ENCODE measurements around the gene EIF4B. TPM values are rescaled to one million over a fixed set of nuclear protein-coding genes. Genes with fewer than 3 reads are reported as not detected.

Gene EIF4B
- total RNA-seq, 2 donors from 2014 or later, result 596 to 655 TPM

- H3K36me3 ChIP-seq (ENCODE audit: control insufficient read depth, insufficient read depth, low read length), result peaks cover 45% of the 10 kb centered on the region
- no peaks in the 10 kb centered on the region for H3K9me3 ChIP-seq (ENCODE audit: control insufficient read depth, low read length)
- no peak overlapping the region for H3K9ac ChIP-seq (ENCODE audit: extremely low read depth, low read length, poor library complexity, severe bottlenecking)
- H3K27me3 ChIP-seq (ENCODE audit: control insufficient read depth, insufficient read depth, low read length, poor library complexity, severe bottlenecking), result no peaks in the 10 kb centered on the region
- H3K9me3 Mint-ChIP-seq, result no peaks in the 10 kb centered on the region
- H3K4me3 Mint-ChIP-seq, result no peak overlapping the region
- 97 to 100% methylated on average over 3 to 6 of the region's 6 CpGs for WGBS, 2 experiments (ENCODE audit: insufficient coverage in 1 of 2, insufficient read length in 1 of 2)
- TF ChIP-seq CTCF (conservative IDR thresholded peaks at IDR 0.05), result no peak
- DNase-seq, result no peak
- H3K4me3 ChIP-seq (ENCODE audit: low read length), result no peak overlapping the region
- H3K4me1 Mint-ChIP-seq, result peaks cover 34% of the 10 kb centered on the region
- H3K27me3 Mint-ChIP-seq (ENCODE audit: insufficient read depth), result no peaks in the 10 kb centered on the region
- no peak overlapping the region for H3K27ac ChIP-seq (ENCODE audit: low read depth, low read length)
- H3K27ac Mint-ChIP-seq, result no peak overlapping the region
- peaks cover 10% of the 10 kb centered on the region for H3K4me1 ChIP-seq (ENCODE audit: control insufficient read depth, insufficient read depth, low read length)
- peaks cover 47% of the 10 kb centered on the region for H3K36me3 Mint-ChIP-seq (ENCODE audit: low read depth)
Observed at GRCh38 chr12:53073881-53074280, 67.6 kb downstream of the EIF4B start.

- Mint-ChIP-seq H3K4me1 (peaks cover 33% of the 10 kb centered on the region), H3K9me3 (no peaks in the 10 kb centered on the region), H3K4me3 (no peak overlapping the region), H3K27ac (no peak overlapping the region), H3K27me3 (ENCODE audit: insufficient read depth) (no peaks in the 10 kb centered on the region), H3K36me3 (ENCODE audit: low read depth) (peaks cover 47% of the 10 kb centered on the region)
- WGBS, 2 experiments (ENCODE audit: insufficient coverage in 1 of 2, insufficient read length in 1 of 2), result 90 to 93% methylated on average over 2 to 11 of the region's 11 CpGs
- H3K9ac ChIP-seq (ENCODE audit: extremely low read depth, low read length, poor library complexity, severe bottlenecking), result no peak overlapping the region
- no peaks in the 10 kb centered on the region for H3K9me3 ChIP-seq (ENCODE audit: control insufficient read depth, low read length)
- no peak for TF ChIP-seq CTCF (conservative IDR thresholded peaks at IDR 0.05)
- no peak overlapping the region for H3K27ac ChIP-seq (ENCODE audit: low read depth, low read length)
- H3K4me3 ChIP-seq (ENCODE audit: low read length), result no peak overlapping the region
- peaks cover 45% of the 10 kb centered on the region for H3K36me3 ChIP-seq (ENCODE audit: control insufficient read depth, insufficient read depth, low read length)
- H3K27me3 ChIP-seq (ENCODE audit: control insufficient read depth, insufficient read depth, low read length, poor library complexity, severe bottlenecking), result no peaks in the 10 kb centered on the region
- H3K4me1 ChIP-seq (ENCODE audit: control insufficient read depth, insufficient read depth, low read length), result peaks cover 10% of the 10 kb centered on the region
- peak; percentile 34 for DNase-seq
Observed at GRCh38 chr12:53074283-53074998, 68.2 kb downstream of the EIF4B start.

- H3K9me3 ChIP-seq (ENCODE audit: control insufficient read depth, low read length), result no peaks in the 10 kb centered on the region
- H3K4me3 Mint-ChIP-seq, result no peak overlapping the region
- H3K27ac ChIP-seq (ENCODE audit: low read depth, low read length), result no peak overlapping the region
- H3K4me3 ChIP-seq (ENCODE audit: low read length), result no peak overlapping the region
- peaks cover 4% of the 10 kb centered on the region for H3K27me3 Mint-ChIP-seq (ENCODE audit: insufficient read depth)
- no peaks in the 10 kb centered on the region for H3K27me3 ChIP-seq (ENCODE audit: control insufficient read depth, insufficient read depth, low read length, poor library complexity, severe bottlenecking)
- H3K36me3 ChIP-seq (ENCODE audit: control insufficient read depth, insufficient read depth, low read length), result peaks cover 45% of the 10 kb centered on the region
- H3K9ac ChIP-seq (ENCODE audit: extremely low read depth, low read length, poor library complexity, severe bottlenecking), result no peak overlapping the region
- no peak for DNase-seq
- no peak overlapping the region for H3K27ac Mint-ChIP-seq
- H3K4me1 ChIP-seq (ENCODE audit: control insufficient read depth, insufficient read depth, low read length), result peaks cover 10% of the 10 kb centered on the region
- no peaks in the 10 kb centered on the region for H3K9me3 Mint-ChIP-seq
- peaks cover 47% of the 10 kb centered on the region for H3K36me3 Mint-ChIP-seq (ENCODE audit: low read depth)
- WGBS, 2 experiments (ENCODE audit: insufficient coverage in 1 of 2, insufficient read length in 1 of 2), result 91 to 92% methylated on average over 3 of the region's 3 CpGs
- TF ChIP-seq CTCF (conservative IDR thresholded peaks at IDR 0.05), result no peak
- peaks cover 31% of the 10 kb centered on the region for H3K4me1 Mint-ChIP-seq
Observed at GRCh38 chr12:53074999-53075370, 68.7 kb downstream of the EIF4B start.

Data from endodermal cell (in vitro differentiated cells).